Skeletal muscle cell (primary cell): Measurements from ENCODE around the gene PTS.

Source experiments
- DNase-seq: peaks from one replicate; pipeline ENCODE4 v3.0.0-alpha.2; 2010; ENCODE audit warnings: low read depth
- H3K4me3 ChIP-seq: 2 replicates; pipeline ENCODE4 v1.5.1; 2011; ENCODE audit warnings: low read depth, mild to moderate bottlenecking, control low read depth, low read length, moderate library complexity

Gene PTS

GRCh38 chr11:112219476-112220232 lies 6.6 kb upstream of the PTS start:
- no peak overlapping the region for H3K4me3 ChIP-seq
- no peak for DNase-seq

GRCh38 chr11:112221274-112221835 lies 4.9 kb upstream of the PTS start:
- no peak overlapping the region for H3K4me3 ChIP-seq
- DNase-seq = no peak

GRCh38 chr11:112222303-112222702 lies 3.9 kb upstream of the PTS start:
- no peak overlapping the region for H3K4me3 ChIP-seq
- DNase-seq = no peak

GRCh38 chr11:112223121-112223520 lies 3.1 kb upstream of the PTS start:
- no peak for DNase-seq
- H3K4me3 ChIP-seq = no peak overlapping the region

GRCh38 chr11:112223754-112224532 lies 2.3 kb upstream of the PTS start:
- H3K4me3 ChIP-seq = no peak overlapping the region

GRCh38 chr11:112225753-112226061 lies 521 bp upstream of the PTS start:
- DNase-seq = no peak
- peak overlapping the region; percentile 83 for H3K4me3 ChIP-seq

More at GRCh38 chr11:112223754-112224532, 2.3 kb upstream of the PTS start:
- no peak for DNase-seq

GRCh38 chr11:112226831-112227401 lies 688 bp downstream of the PTS start:
- no peak for DNase-seq
- peak overlapping the region; percentile 83 for H3K4me3 ChIP-seq

- H3K4me3 ChIP-seq = peak overlapping the region; percentile 83
- DNase-seq = no peak
These were observed 1.2 kb downstream of the PTS start for GRCh38 chr11:112227471-112227870.

- H3K4me3 ChIP-seq = no peak overlapping the region
- no peak for DNase-seq
These were observed 2.5 kb downstream of the PTS start for GRCh38 chr11:112228706-112229105.

- H3K4me3 ChIP-seq = no peak overlapping the region
- no peak for DNase-seq
These were observed 2.9 kb downstream of the PTS start for GRCh38 chr11:112229159-112229558.

GRCh38 chr11:112229746-112230433 lies 3.7 kb downstream of the PTS start:
- no peak overlapping the region for H3K4me3 ChIP-seq
- DNase-seq = no peak

GRCh38 chr11:112231952-112232351 lies 5.7 kb downstream of the PTS start:
- H3K4me3 ChIP-seq = no peak overlapping the region
- no peak for DNase-seq

- no peak overlapping the region for H3K4me3 ChIP-seq
These were observed 9.6 kb downstream of the PTS start for GRCh38 chr11:112235750-112236390.

GRCh38 chr11:112237451-112237850 lies 11.2 kb downstream of the PTS start:
- DNase-seq = no peak
- H3K4me3 ChIP-seq = no peak overlapping the region

More at GRCh38 chr11:112235750-112236390, 9.6 kb downstream of the PTS start:
- no peak for DNase-seq

GRCh38 chr11:112238041-112238440 lies 11.8 kb downstream of the PTS start:
- no peak for DNase-seq
- H3K4me3 ChIP-seq = no peak overlapping the region

- no peak for DNase-seq
- H3K4me3 ChIP-seq = no peak overlapping the region
These were observed 15.3 kb downstream of the PTS start for GRCh38 chr11:112241486-112241885.

GRCh38 chr11:112247201-112247600 lies 21.0 kb downstream of the PTS start:
- no peak for DNase-seq
- no peak overlapping the region for H3K4me3 ChIP-seq

- no peak overlapping the region for H3K4me3 ChIP-seq
- DNase-seq = peak; percentile 57
These were observed 22.0 kb downstream of the PTS start for GRCh38 chr11:112248201-112248600.

GRCh38 chr11:112249871-112250610 lies 23.8 kb downstream of the PTS start:
- no peak for DNase-seq
- H3K4me3 ChIP-seq = no peak overlapping the region
